GM12864 (cell line): ENCODE data around the gene LRRC59.

Source experiments
- DNase-seq: peaks from one replicate; pipeline ENCODE4 v3.0.0-alpha.2; 2011; ENCODE audit warnings: low read depth
- H3K4me3 ChIP-seq: 2 replicates; pipeline ENCODE4 v1.5.1; 2011; ENCODE audit warnings: mild to moderate bottlenecking, low read depth, low read length, control low read depth
- CTCF ChIP-seq: IDR thresholded peaks from 2 replicates; pipeline ENCODE4 v1.5.1; 2011; ENCODE audit warnings: low read depth, mild to moderate bottlenecking, moderate library complexity, low read length, control low read depth, inconsistent platforms; ENCODE audit errors: missing control alignments

The LRRC59 gene

DNA sequence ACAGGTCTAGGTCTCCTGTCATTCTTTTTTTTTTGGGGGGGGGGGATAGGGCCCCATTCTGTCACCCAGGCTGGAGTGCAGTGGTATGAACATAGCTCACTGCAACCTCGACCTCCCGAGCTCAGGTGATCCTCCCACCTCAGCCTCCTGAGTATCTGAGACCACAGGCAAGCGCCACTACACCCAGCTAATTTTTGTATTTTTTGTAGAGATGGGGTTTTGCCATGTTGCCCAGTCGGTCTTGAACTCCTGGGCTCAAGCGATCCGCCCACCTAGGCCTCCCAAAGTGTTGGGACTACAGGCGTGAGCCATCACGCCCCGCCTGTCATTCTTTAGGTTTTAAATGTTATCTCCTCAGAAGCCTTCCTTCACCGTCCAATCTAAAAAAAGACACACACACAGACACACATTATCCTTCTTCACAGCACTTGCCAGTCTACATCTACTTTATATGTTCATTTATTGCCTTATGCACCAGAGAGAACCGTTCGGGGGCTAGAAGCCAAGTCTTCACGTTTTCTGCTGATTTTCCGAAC, 25.0 kb downstream of the LRRC59 start:
- DNase-seq: no peak
- TF ChIP-seq CTCF: no peak
- H3K4me3 ChIP-seq: peak overlapping the region; percentile 73

DNA sequence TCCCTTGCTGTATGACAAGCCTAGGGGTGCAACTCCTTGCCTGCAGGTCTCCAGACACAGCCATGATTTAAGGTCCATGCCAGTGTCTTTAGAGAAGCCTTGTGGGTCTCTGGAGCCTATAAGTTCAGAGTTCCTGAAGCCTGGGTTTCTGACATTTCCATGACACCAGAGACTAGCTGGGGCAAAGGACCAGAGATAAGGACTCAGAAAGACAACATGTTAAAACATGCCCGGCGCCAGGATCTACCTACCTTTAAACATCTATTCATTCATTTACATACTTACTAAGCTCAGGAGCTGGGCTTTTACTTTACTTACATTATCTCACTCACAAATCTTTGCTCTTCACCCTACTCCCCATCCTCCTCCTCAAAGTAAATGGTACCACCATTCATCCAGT, 25.8 kb downstream of the LRRC59 start:
- H3K4me3 ChIP-seq: peak overlapping the region; percentile 73; the same call in 1 of the 2 replicates
- no peak for TF ChIP-seq CTCF
- DNase-seq: no peak

GRCh38 chr17:50370052-50370451, 27.3 kb downstream of the LRRC59 start:
- no peak for DNase-seq
- no peak overlapping the region for H3K4me3 ChIP-seq

DNA sequence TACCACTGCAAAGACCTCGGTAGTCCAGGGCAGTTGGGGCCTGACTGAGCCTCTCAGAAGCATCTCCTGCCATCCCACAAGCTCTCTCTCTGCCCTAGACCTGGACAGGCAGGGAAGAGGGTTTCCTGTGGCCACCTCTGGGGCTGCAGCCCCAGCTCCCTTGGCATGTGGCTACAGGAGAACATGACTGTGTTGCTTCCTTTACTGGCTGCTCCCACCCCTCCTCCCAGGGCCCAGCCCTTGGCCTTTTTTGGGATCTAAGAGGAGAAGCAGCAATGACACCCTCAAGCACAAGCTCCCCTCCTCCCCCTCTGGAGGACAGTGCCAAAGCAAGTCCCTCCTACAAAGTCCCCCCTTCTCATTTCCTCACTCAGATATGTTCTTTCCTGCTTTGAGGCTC, 29.9 kb downstream of the LRRC59 start:
- TF ChIP-seq CTCF: no peak
- no peak overlapping the region for H3K4me3 ChIP-seq
- DNase-seq: no peak

More at GRCh38 chr17:50370052-50370451, 27.3 kb downstream of the LRRC59 start:
- no peak for TF ChIP-seq CTCF

DNA sequence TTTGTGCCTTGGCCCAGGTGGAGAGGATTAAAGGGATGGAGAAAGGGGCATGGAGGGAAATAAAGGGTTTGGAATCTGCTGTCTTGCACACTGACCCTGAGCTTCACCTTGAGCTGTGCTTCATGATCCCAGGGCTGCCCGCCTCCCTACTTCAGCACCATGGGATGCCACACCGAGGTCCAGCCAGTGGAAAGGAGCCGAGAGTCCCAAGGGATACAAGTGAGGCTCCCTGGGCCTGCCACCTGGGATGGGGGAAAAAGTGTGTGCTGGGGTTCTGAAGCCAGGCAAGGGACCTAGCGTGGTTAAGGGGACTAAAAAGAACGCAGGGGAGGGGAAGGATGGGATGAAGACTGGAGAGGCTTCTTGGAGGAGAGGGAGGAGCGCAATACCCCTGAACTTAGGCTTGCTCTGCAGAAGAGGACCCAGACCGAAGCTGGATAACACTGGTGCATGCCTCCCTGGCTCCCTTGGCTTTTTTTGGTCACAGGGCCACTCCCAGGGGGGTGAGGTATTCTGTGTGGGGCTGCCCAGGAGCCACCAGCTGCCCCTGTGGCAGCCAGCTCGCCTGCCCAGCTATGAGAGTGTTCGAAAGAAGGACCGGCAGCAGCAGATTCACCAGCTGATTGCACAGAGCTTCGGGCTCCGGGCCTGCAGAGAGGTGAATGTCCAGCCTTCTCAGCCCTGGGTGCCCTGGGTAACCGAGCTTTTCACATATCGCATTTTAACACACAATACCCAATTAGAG, 31.5 kb downstream of the LRRC59 start:
- no peak for DNase-seq
- no peak for TF ChIP-seq CTCF
- no peak overlapping the region for H3K4me3 ChIP-seq

DNA sequence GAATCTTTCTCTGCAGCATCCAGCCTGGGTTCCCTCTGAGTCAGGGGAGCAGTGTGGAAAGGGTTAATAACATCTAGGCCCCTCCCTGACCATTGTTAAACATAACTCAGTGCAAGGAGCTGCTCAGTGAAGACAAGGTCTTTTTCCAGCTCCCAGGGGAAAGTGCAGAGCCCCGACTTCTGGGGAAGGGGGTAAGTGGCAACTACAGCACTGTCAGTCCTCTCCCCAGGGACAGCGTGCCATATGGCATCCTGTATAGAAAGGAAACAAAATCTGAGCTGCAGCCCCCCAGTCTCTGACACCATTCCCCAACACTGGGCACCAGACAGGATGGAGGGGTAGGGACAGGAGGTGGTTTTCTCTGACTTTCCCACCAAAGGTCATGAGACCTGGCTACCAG, 32.2 kb downstream of the LRRC59 start:
- DNase-seq: no peak
- no peak for TF ChIP-seq CTCF
- no peak overlapping the region for H3K4me3 ChIP-seq

DNA sequence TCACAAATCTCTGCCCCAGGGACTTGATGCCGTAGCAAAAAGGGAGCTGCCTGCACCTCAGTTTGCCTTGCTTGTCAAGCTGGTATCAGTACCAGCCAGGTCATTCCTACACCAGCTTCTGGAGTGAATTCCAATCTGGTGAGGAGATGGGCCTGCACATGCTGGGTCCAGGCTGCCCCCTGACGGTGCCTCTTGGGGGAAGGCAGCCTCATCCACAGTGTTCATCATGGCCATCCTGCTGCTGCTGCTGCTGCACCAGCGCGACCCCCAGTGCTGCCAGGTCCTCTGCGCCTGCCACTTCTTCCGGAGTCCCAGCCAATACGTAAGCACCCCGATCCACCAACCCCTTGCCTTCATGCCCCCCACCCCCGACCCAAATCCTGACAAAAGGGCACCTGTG, 32.6 kb downstream of the LRRC59 start:
- no peak for TF ChIP-seq CTCF
- H3K4me3 ChIP-seq: no peak overlapping the region
- DNase-seq: no peak
